ENCODE data around the gene SNRNP200. TPM values are rescaled to one million over a fixed set of nuclear protein-coding genes. Genes with fewer than 3 reads are reported as not detected.

The SNRNP200 gene
- total RNA-seq, 4 donors from 2014 or later: 81.4 to 106 (median 86.8) TPM

- TF ChIP-seq, protein P1, sequence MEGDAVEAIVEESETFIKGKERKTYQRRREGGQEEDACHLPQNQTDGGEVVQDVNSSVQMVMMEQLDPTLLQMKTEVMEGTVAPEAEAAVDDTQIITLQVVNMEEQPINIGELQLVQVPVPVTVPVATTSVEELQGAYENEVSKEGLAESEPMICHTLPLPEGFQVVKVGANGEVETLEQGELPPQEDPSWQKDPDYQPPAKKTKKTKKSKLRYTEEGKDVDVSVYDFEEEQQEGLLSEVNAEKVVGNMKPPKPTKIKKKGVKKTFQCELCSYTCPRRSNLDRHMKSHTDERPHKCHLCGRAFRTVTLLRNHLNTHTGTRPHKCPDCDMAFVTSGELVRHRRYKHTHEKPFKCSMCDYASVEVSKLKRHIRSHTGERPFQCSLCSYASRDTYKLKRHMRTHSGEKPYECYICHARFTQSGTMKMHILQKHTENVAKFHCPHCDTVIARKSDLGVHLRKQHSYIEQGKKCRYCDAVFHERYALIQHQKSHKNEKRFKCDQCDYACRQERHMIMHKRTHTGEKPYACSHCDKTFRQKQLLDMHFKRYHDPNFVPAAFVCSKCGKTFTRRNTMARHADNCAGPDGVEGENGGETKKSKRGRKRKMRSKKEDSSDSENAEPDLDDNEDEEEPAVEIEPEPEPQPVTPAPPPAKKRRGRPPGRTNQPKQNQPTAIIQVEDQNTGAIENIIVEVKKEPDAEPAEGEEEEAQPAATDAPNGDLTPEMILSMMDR (IDR thresholded peaks at IDR 0.05): no peak
- TF ChIP-seq POLR2AphosphoS5 (IDR thresholded peaks at IDR 0.05) (no peak), POLR2A (IDR thresholded peaks at IDR 0.05) (no peak), EP300 (IDR thresholded peaks at IDR 0.05; ENCODE audit: low read depth) (no peak)
- Histone ChIP-seq H3K36me3 (no peaks in the 10 kb centered on the region), H3K4me1 (peaks cover 42 to 81% (median 60%) of the 10 kb centered on the region in 4 donors), H3K27me3 (no peaks in the 10 kb centered on the region), H3K9me3 (no peaks in the 10 kb centered on the region), H3K4me3 (peak overlapping the region in 1 of 4 donors; percentile 3), H3K27ac (peak overlapping the region; percentile 88 to 90 (median 88))
- intact Hi-C loops (cut with DNase I; ENCODE audit: low total_unique reads): no loop called here
- WGBS, 2 donors (ENCODE audit: low coverage in 1 of 2): 82 to 100% methylated on average over 1 to 6 of the region's 6 CpGs
- no peak for DNase-seq
- in situ Hi-C loops (cut with MboI; ENCODE audit: low pct_ligation_motif_present in 1 of 4, low pct_unique_long_range_greater_than_20kb in 1 of 4, low sequenced_read_pairs in 3 of 4): loop anchor here in 1 of 4 donors (5.0 to 25.0 kb wide), 2 partner anchors 54 to 249 kb away; partner anchors contain the start of gene STARD7
Measured at GRCh38 chr2:96261328-96262003, 43.9 kb downstream of the SNRNP200 start.

- 20 to 38% methylated on average over 2 to 10 of the region's 10 CpGs for WGBS, 2 donors (ENCODE audit: low coverage in 1 of 2)
- peak overlapping the region in 1 of 4 donors; percentile 8 for H3K4me3 ChIP-seq
- intact Hi-C loops (cut with DNase I; ENCODE audit: low total_unique reads): no loop called here
Measured at GRCh38 chr2:96260387-96261260, 44.7 kb downstream of the SNRNP200 start.

GRCh38 chr2:96259497-96259921 is 45.8 kb downstream of the SNRNP200 start:
- intact Hi-C loops (cut with DNase I; ENCODE audit: low total_unique reads) (no loop called here), in situ Hi-C loops (cut with MboI; ENCODE audit: low pct_ligation_motif_present in 1 of 4, low pct_unique_long_range_greater_than_20kb in 1 of 4, low sequenced_read_pairs in 3 of 4) (loop anchor here in 1 of 4 donors (25.0 kb wide), 1 partner anchor 247 kb away; no protein-coding TSS in a partner anchor)
- WGBS, 2 donors (ENCODE audit: low coverage in 1 of 2): 20 to 41% methylated on average over 1 to 5 of the region's 5 CpGs
- Histone ChIP-seq H3K4me3 (no peak overlapping the region), H3K9me3 (no peaks in the 10 kb centered on the region), H3K4me1 (peaks cover 43 to 75% (median 54%) of the 10 kb centered on the region in 4 donors), H3K27me3 (no peaks in the 10 kb centered on the region), H3K27ac (peak overlapping the region; percentile 88 to 90 (median 88)), H3K36me3 (peaks cover 0 to 16% (median 3%) of the 10 kb centered on the region in 4 donors)
- peak; percentile 45 to 72 (median 50) for TF ChIP-seq POLR2AphosphoS5 (IDR thresholded peaks at IDR 0.05)
- TF ChIP-seq, protein P1 (IDR thresholded peaks at IDR 0.05): peak in 1 of 5 experiments; percentile 7
- no peak for TF ChIP-seq EP300 (IDR thresholded peaks at IDR 0.05; ENCODE audit: low read depth)
- TF ChIP-seq POLR2A (IDR thresholded peaks at IDR 0.05): peak; percentile 44
- peak; percentile 80 for DNase-seq

More at GRCh38 chr2:96260387-96261260, 44.7 kb downstream of the SNRNP200 start:
- Histone ChIP-seq H3K36me3 (peaks cover 0 to 6% (median 0%) of the 10 kb centered on the region in 4 donors), H3K27me3 (no peaks in the 10 kb centered on the region), H3K27ac (peak overlapping the region; percentile 88 to 90 (median 88)), H3K4me1 (peaks cover 42 to 80% (median 59%) of the 10 kb centered on the region in 4 donors), H3K9me3 (no peaks in the 10 kb centered on the region)
- in situ Hi-C loops (cut with MboI; ENCODE audit: low pct_ligation_motif_present in 1 of 4, low pct_unique_long_range_greater_than_20kb in 1 of 4, low sequenced_read_pairs in 3 of 4): loop anchor here in 1 of 4 donors (5.0 to 25.0 kb wide), 2 partner anchors 53 to 248 kb away; partner anchors contain the start of gene STARD7
- DNase-seq: peak; percentile 74
- TF ChIP-seq POLR2A (IDR thresholded peaks at IDR 0.05) (peak; percentile 58), EP300 (IDR thresholded peaks at IDR 0.05; ENCODE audit: low read depth) (no peak), POLR2AphosphoS5 (IDR thresholded peaks at IDR 0.05) (peak; percentile 25 to 83 (median 69))
- TF ChIP-seq, protein P1 (IDR thresholded peaks at IDR 0.05): peak in 3 of 5 experiments; percentile 26 to 49 (median 46)

Data from transverse colon (tissue), 4 donors.